Sigmoid colon (tissue), 4 donors: Measurements from ENCODE around the gene RHOV.

ENCODE experiments used
- EP300 ChIP-seq, 4 donors: sonication (generic); formaldehyde crosslinking; IDR thresholded peaks; one replicate each; pipeline ENCODE4 v1.6.1; 2017; ENCODE audit warnings: antibody characterized with exemption in 4 of 4
- POLR2A ChIP-seq, 2 donors: fragments of 450-650 bp; IDR thresholded peaks; one replicate each; pipeline ENCODE4 v1.6.1; 2016; ENCODE audit warnings: antibody characterized with exemption in 2 of 2, mild to moderate bottlenecking in 2 of 2, moderate library complexity in 2 of 2

- no peak for TF ChIP-seq POLR2A (IDR thresholded peaks at IDR 0.05)
- TF ChIP-seq EP300 (IDR thresholded peaks at IDR 0.05) = no peak
Measured at GRCh38 chr15:40855706-40856234, 18.3 kb downstream of the RHOV start.
